Measurements from ENCODE around the gene BTBD2.

The BTBD2 gene

GRCh38 chr19:2015608-2015950, at the start of gene BTBD2:
BTBD2 (minus strand) TSS chr19:2015714; CDS start chr19:2015703, 11 bp downstream.
- DNase-seq (ENCODE audit: insufficient read length, low spot score): no peak
- no peak for FAIRE-seq

GRCh38 chr19:2064788-2065524, 49.4 kb upstream of the BTBD2 start:
- no peak for DNase-seq (ENCODE audit: insufficient read length, low spot score)
- FAIRE-seq: no peak

- FAIRE-seq (no peak), DNase-seq (ENCODE audit: insufficient read length, low spot score) (no peak)
These were observed 48.9 kb upstream of the BTBD2 start for GRCh38 chr19:2064395-2064787.

GRCh38 chr19:2063824-2064223, 48.3 kb upstream of the BTBD2 start:
- FAIRE-seq: no peak
- no peak for DNase-seq (ENCODE audit: insufficient read length, low spot score)

- FAIRE-seq: no peak
- no peak for DNase-seq (ENCODE audit: insufficient read length, low spot score)
These were observed 47.3 kb upstream of the BTBD2 start for GRCh38 chr19:2062770-2063169.

GRCh38 chr19:2062389-2062729, 46.8 kb upstream of the BTBD2 start:
- DNase-seq (ENCODE audit: insufficient read length, low spot score) (no peak), FAIRE-seq (no peak)

- FAIRE-seq (peak; percentile 83), DNase-seq (ENCODE audit: insufficient read length, low spot score) (peak; percentile 97)
These were observed 46.2 kb upstream of the BTBD2 start for GRCh38 chr19:2061495-2062388.

GRCh38 chr19:2060884-2061494, 45.5 kb upstream of the BTBD2 start:
- no peak for FAIRE-seq
- DNase-seq (ENCODE audit: insufficient read length, low spot score): peak; percentile 40

- DNase-seq (ENCODE audit: insufficient read length, low spot score): no peak
- FAIRE-seq: no peak
These were observed 44.1 kb upstream of the BTBD2 start for GRCh38 chr19:2059422-2060201.

GRCh38 chr19:2058570-2059421, 43.3 kb upstream of the BTBD2 start:
- FAIRE-seq (no peak), DNase-seq (ENCODE audit: insufficient read length, low spot score) (no peak)

GRCh38 chr19:2057484-2058469, 42.3 kb upstream of the BTBD2 start:
- no peak for FAIRE-seq
- DNase-seq (ENCODE audit: insufficient read length, low spot score): no peak

- no peak for FAIRE-seq
- no peak for DNase-seq (ENCODE audit: insufficient read length, low spot score)
These were observed 41.3 kb upstream of the BTBD2 start for GRCh38 chr19:2056837-2057192.

- no peak for DNase-seq (ENCODE audit: insufficient read length, low spot score)
- FAIRE-seq: peak; percentile 13
These were observed 40.7 kb upstream of the BTBD2 start for GRCh38 chr19:2055931-2056836.

GRCh38 chr19:2054763-2055162, 39.2 kb upstream of the BTBD2 start:
- DNase-seq (ENCODE audit: insufficient read length, low spot score) (no peak), FAIRE-seq (no peak)

- no peak for FAIRE-seq
These were observed 38.3 kb upstream of the BTBD2 start for GRCh38 chr19:2053601-2054389.

GRCh38 chr19:2051773-2052704, 36.5 kb upstream of the BTBD2 start:
- FAIRE-seq: peak; percentile 54
- DNase-seq (ENCODE audit: insufficient read length, low spot score): no peak

More at GRCh38 chr19:2053601-2054389, 38.3 kb upstream of the BTBD2 start:
- DNase-seq (ENCODE audit: insufficient read length, low spot score): no peak

All from HTR-8/SVneo (cell line).